K562 (cell line): Measurements from ENCODE around the gene AQP9. TPM values are rescaled to one million over a fixed set of nuclear protein-coding genes. Genes with fewer than 3 reads are reported as not detected.

Source experiments
- CTBP1 ChIP-seq: fragments of 450-650 bp; IDR thresholded peaks from 2 replicates; pipeline ENCODE4 v1.6.1; 2016; ENCODE audit warnings: borderline replicate concordance
- HNRNPK ChIP-seq: fragments of 200-400 bp; formaldehyde crosslinking; IDR thresholded peaks from one replicate; pipeline ENCODE4 v1.6.1; 2018; ENCODE audit warnings: mild to moderate bottlenecking, low read depth, low read length; ENCODE audit not compliant: poor library complexity, severe bottlenecking
- HNRNPUL1 ChIP-seq: fragments of 200-400 bp; formaldehyde crosslinking; IDR thresholded peaks from 2 replicates; pipeline ENCODE4 v1.6.1; 2017; ENCODE audit warnings: low read length
- MCM7 ChIP-seq, 2 experiments: fragments of 450-650 bp; IDR thresholded peaks; 2 replicates each; pipeline ENCODE4 v1.6.1; 2016 to 2018
- PHTF2 ChIP-seq: fragments of 250-450 bp; sonication (Bioruptor Pico); IDR thresholded peaks from 2 replicates; pipeline ENCODE4 v1.5.0; 2021; ENCODE audit warnings: mild to moderate bottlenecking
- RBM39 ChIP-seq: fragments of 200-400 bp; formaldehyde crosslinking; optimal IDR thresholded peaks from 2 replicates; pipeline ENCODE3; 2018; ENCODE audit warnings: low read depth, low read length
- SAFB ChIP-seq: fragments of 200-400 bp; formaldehyde crosslinking; IDR thresholded peaks from 2 replicates; pipeline ENCODE4 v1.6.1; 2017; ENCODE audit warnings: low read depth, low read length, borderline replicate concordance
- SOX6 ChIP-seq: fragments of 450-650 bp; IDR thresholded peaks from 2 replicates; pipeline ENCODE4 v1.6.1; 2014; ENCODE audit warnings: mild to moderate bottlenecking
- TSC22D4 ChIP-seq: fragments of 450-650 bp; IDR thresholded peaks from 2 replicates; pipeline ENCODE4 v1.6.1; 2016; ENCODE audit warnings: missing genetic modification characterization, missing biosample characterization, control low read depth
- ZBTB1 ChIP-seq: sonication (generic); formaldehyde crosslinking; IDR thresholded peaks from 2 replicates; pipeline ENCODE4 v1.8.1; 2023; ENCODE audit warnings: missing genetic modification reagents, low read depth, mild to moderate bottlenecking, borderline replicate concordance
- ZBTB40 ChIP-seq, 2 experiments: fragments of 450-650 bp in 1 of 2; sonication (generic) in 1 of 2; formaldehyde crosslinking in 1 of 2; IDR thresholded peaks; 2 replicates each; pipeline versions ENCODE4 v1.7.1 to v1.9.0; 2016 to 2022; ENCODE audit warnings: inconsistent platforms in 1 of 2, mild to moderate bottlenecking in 1 of 2, missing genetic modification reagents in 1 of 2
- ZNF23 ChIP-seq: fragments of 250-450 bp; sonication (Bioruptor Pico); IDR thresholded peaks from 2 replicates; pipeline ENCODE4 v1.4.0; 2020; ENCODE audit warnings: mild to moderate bottlenecking
- polyA plus RNA-seq, 8 experiments: library from polyadenylated mRNA; depleted of rRNA in 4 of 8; stranded (reverse) in 5 of 8; unstranded in 3 of 8; fragments of >200 nt; fragmentation: Nextera tagmentation in 2 of 8; fragmentation: Illumina TruSeq in 1 of 8; extraction: Ambion mirVana in 2 of 8; extraction: Trizol in 1 of 8; gene quantifications; 2 replicates each; pipeline versions ENCODE4 v1.2.1 to v1.2.3, GENCODE V29; 2011 to 2014; ENCODE audit warnings: inconsistent platforms in 1 of 8, missing spikeins in 1 of 8
- total RNA-seq, 7 experiments: library from RNA; depleted of rRNA in 6 of 7; stranded (reverse); fragments of >200 nt in 6 of 7; fragmentation: Illumina TruSeq in 2 of 7; extraction: Trizol in 2 of 7; gene quantifications; 2 replicates each; pipeline versions ENCODE4 v1.2.1 to v1.2.3, GENCODE V29; 2011 to 2021; ENCODE audit warnings: low replicate concordance in 1 of 7
- TF ChIP-seq, protein P1 (sequence below), 3 experiments: fragments of 200-800 bp in 1 of 3; sonication (Bioruptor generic) in 1 of 3; sonication (generic) in 1 of 3; formaldehyde crosslinking in 1 of 3; IDR thresholded peaks; 2 replicates each; pipeline versions ENCODE4 v1.6.1 to v1.8.0; 2016 to 2022; ENCODE audit warnings: mild to moderate bottlenecking in 2 of 3, missing compliant biosample characterization in 2 of 3, missing genetic modification characterization in 2 of 3, missing genetic modification reagents in 1 of 3

AQP9 gene
- total and polyA plus RNA-seq, 9 of the 15 experiments (the other 6 are each of a cell fraction or from before 2014, with no cell fraction given): 0.04 to 0.33 (median 0.07) TPM; not detected in 4

- TF ChIP-seq SAFB (no peak), CTBP1 (peak; percentile 94), ZBTB1 (CRISPR knock-in tag) (no peak), MCM7 (IDR thresholded peaks at IDR 0.05) (no peak), ZBTB40 (IDR thresholded peaks at IDR 0.05) (0 out of 2 replicates have a peak, but pooled peaks have one; percentile 28), ZBTB40 (CRISPR knock-in tag; IDR thresholded peaks at IDR 0.05) (no peak), TSC22D4 (no peak), HNRNPK (no peak), SOX6 (peak; percentile 95), ZNF23 (CRISPR knock-in tag) (no peak), PHTF2 (no peak), HNRNPUL1 (no peak), RBM39 (no peak)
- TF ChIP-seq, protein P1, sequence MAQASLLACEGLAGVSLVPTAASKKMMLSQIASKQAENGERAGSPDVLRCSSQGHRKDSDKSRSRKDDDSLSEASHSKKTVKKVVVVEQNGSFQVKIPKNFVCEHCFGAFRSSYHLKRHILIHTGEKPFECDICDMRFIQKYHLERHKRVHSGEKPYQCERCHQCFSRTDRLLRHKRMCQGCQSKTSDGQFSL (CRISPR knock-in tag; IDR thresholded peaks at IDR 0.05): no peak
- TF ChIP-seq, protein P1 (tag; IDR thresholded peaks at IDR 0.05): peak in 1 of 2 experiments; percentile 46; a peak in 1 of 4 replicates
Measured at GRCh38 chr15:58142827-58143461, 4.8 kb downstream of the AQP9 start (continued).
